ENCODE data around the gene PRUNE1. TPM values are rescaled to one million over a fixed set of nuclear protein-coding genes. Genes with fewer than 3 reads are reported as not detected.
A peak's percentile ranks its signal among the peaks of the same experiment; 100 is the strongest.

Gene PRUNE1
- polyA plus RNA-seq, 1 experiment: 21.7 TPM

- Histone ChIP-seq H3K4me3 (ENCODE audit: low read depth, low read length) (peak within 1 kb of the TSS; percentile 78), H3K27ac (ENCODE audit: low read depth, low read length) (peak within 1 kb of the TSS; percentile 68), H3K9me3 (ENCODE audit: control insufficient read depth, insufficient read depth, low read length) (no peaks in the 10 kb centered on the region; the same call in 1 of the 2 replicates), H3K27me3 (ENCODE audit: control insufficient read depth, insufficient read depth, low read length) (no peaks in the 10 kb centered on the region)
- ChIA-PET CTCF (interaction anchor here (0.6 to 1.9 kb wide), 8 partner anchors 9 to 397 kb away, joined by 3 to 8 read pairs (median 4); partner anchors contain the start of genes CDC42SE1 and MINDY1), POLR2A (interaction anchor here (0.6 to 3.2 kb wide), 4 partner anchors 10 to 390 kb away, joined by 3 to 24 read pairs (median 6); partner anchors contain the start of gene CDC42SE1)
- no peak for TF ChIP-seq CTCF (IDR thresholded peaks at IDR 0.05; ENCODE audit: low read depth, low read length)
- no peak for DNase-seq (ENCODE audit: low read depth, low spot score)
Measured at GRCh38 chr1:151047591-151047924, 39.3 kb downstream of the PRUNE1 start, which contains the start of gene C1orf56. C1orf56 (plus strand) TSS chr1:151047751; CDS start chr1:151047848, 97 bp downstream.

GRCh38 chr1:151047925-151048644 lies 39.8 kb downstream of the PRUNE1 start:
- Histone ChIP-seq H3K27me3 (ENCODE audit: control insufficient read depth, insufficient read depth, low read length) (no peaks in the 10 kb centered on the region), H3K4me3 (ENCODE audit: low read depth, low read length) (peak overlapping the region; percentile 78), H3K27ac (ENCODE audit: low read depth, low read length) (peak overlapping the region; percentile 68), H3K9me3 (ENCODE audit: control insufficient read depth, insufficient read depth, low read length) (no peaks in the 10 kb centered on the region; the same call in 1 of the 2 replicates)
- POLR2A ChIA-PET: interaction anchor here (0.6 to 3.2 kb wide), 5 partner anchors 10 to 389 kb away, joined by 3 to 24 read pairs (median 6); partner anchors contain the start of gene CDC42SE1
- CTCF ChIA-PET: interaction anchor here (0.6 to 1.9 kb wide), 8 partner anchors 9 to 710 kb away, joined by 3 to 8 read pairs (median 4); partner anchors contain the start of genes CDC42SE1 and MINDY1
- peak; percentile 61 for TF ChIP-seq CTCF (IDR thresholded peaks at IDR 0.05; ENCODE audit: low read depth, low read length)
- DNase-seq (ENCODE audit: low read depth, low spot score): no peak

GRCh38 chr1:151048645-151049032 lies 40.4 kb downstream of the PRUNE1 start:
- H3K27me3 ChIP-seq (ENCODE audit: control insufficient read depth, insufficient read depth, low read length): no peaks in the 10 kb centered on the region
- TF ChIP-seq CTCF (IDR thresholded peaks at IDR 0.05; ENCODE audit: low read depth, low read length): no peak
- H3K27ac ChIP-seq (ENCODE audit: low read depth, low read length): peak overlapping the region; percentile 39
- no peaks in the 10 kb centered on the region; the same call in 1 of the 2 replicates for H3K9me3 ChIP-seq (ENCODE audit: control insufficient read depth, insufficient read depth, low read length)
- DNase-seq (ENCODE audit: low read depth, low spot score): no peak
- POLR2A ChIA-PET: interaction anchor here (0.6 to 3.2 kb wide), 5 partner anchors 9 to 469 kb away, joined by 3 to 24 read pairs (median 4); partner anchors contain the start of gene CDC42SE1
- CTCF ChIA-PET: interaction anchor here (0.6 to 1.9 kb wide), 7 partner anchors 8 to 710 kb away, joined by 3 to 8 read pairs (median 4); partner anchors contain the start of gene MINDY1
- H3K4me3 ChIP-seq (ENCODE audit: low read depth, low read length): peak overlapping the region; percentile 78

GRCh38 chr1:151049458-151049857 lies 41.2 kb downstream of the PRUNE1 start:
- H3K9me3 ChIP-seq (ENCODE audit: control insufficient read depth, insufficient read depth, low read length): no peaks in the 10 kb centered on the region; the same call in 1 of the 2 replicates
- ChIA-PET POLR2A (interaction anchor here (1.0 to 3.2 kb wide), 3 partner anchors 9 to 470 kb away, joined by 3 to 24 read pairs (median 3); partner anchors contain the start of genes CDC42SE1 and MLLT11), CTCF (interaction anchor here (0.5 to 1.6 kb wide), 5 partner anchors 10 to 79 kb away, joined by 3 to 5 read pairs (median 5); partner anchors contain the start of genes CDC42SE1 and MLLT11)

More at GRCh38 chr1:151049458-151049857, 41.2 kb downstream of the PRUNE1 start:
- no peak for DNase-seq (ENCODE audit: low read depth, low spot score)
- Histone ChIP-seq H3K27me3 (ENCODE audit: control insufficient read depth, insufficient read depth, low read length) (no peaks in the 10 kb centered on the region), H3K4me3 (ENCODE audit: low read depth, low read length) (no peak overlapping the region), H3K27ac (ENCODE audit: low read depth, low read length) (no peak overlapping the region)
- no peak for TF ChIP-seq CTCF (IDR thresholded peaks at IDR 0.05; ENCODE audit: low read depth, low read length)

Data from AG04450 (cell line).